Tibial nerve (tissue), 3 donors: ENCODE measurements around the gene PAX1.

Experiments
- CTCF ChIP-seq, 5 experiments: fragments of 200-600 bp in 3 of 5; fragments of 450-650 bp in 2 of 5; sonication (generic) in 3 of 5; IDR thresholded peaks; one replicate each; pipeline ENCODE4 v1.5.1; 2016 to 2019; ENCODE audit warnings: antibody characterized with exemption in 5 of 5, mild to moderate bottlenecking in 3 of 5, moderate library complexity in 2 of 5
- POLR2A ChIP-seq, 2 donors: fragments of 450-650 bp; IDR thresholded peaks; one replicate each; pipeline ENCODE4 v1.6.1; 2017; ENCODE audit warnings: antibody characterized with exemption in 2 of 2, mild to moderate bottlenecking in 2 of 2, moderate library complexity in 2 of 2

GRCh38 chr20:21710863-21711431 lies 5.5 kb downstream of the PAX1 start:
- no peak for TF ChIP-seq CTCF (IDR thresholded peaks at IDR 0.05)
- no peak for TF ChIP-seq POLR2A (IDR thresholded peaks at IDR 0.05)
